Stimulated activated CD4-positive, alpha-beta T cell treated with anti-CD3 and anti-CD28 coated beads, Interleukin-12 subunit alpha, Interleukin-12 subunit beta, amount 100 ng/mL, for 48 hours (primary cell): ENCODE data around the gene CMIP.
A peak's percentile ranks its signal among the peaks of the same experiment; 100 is the strongest.
"Not testable (repeated sequence)": the region's sequence is repeated elsewhere in the genome, so short reads cannot be mapped to it uniquely, and the experiment has no call there.

ENCODE experiments used
- DNase-seq, 3 donors: peaks; one replicate each; pipeline ENCODE4 v3.0.0-alpha.2; 2020; ENCODE audit warnings: low read depth in 2 of 3, low spot score in 1 of 3

The CMIP gene

DNA sequence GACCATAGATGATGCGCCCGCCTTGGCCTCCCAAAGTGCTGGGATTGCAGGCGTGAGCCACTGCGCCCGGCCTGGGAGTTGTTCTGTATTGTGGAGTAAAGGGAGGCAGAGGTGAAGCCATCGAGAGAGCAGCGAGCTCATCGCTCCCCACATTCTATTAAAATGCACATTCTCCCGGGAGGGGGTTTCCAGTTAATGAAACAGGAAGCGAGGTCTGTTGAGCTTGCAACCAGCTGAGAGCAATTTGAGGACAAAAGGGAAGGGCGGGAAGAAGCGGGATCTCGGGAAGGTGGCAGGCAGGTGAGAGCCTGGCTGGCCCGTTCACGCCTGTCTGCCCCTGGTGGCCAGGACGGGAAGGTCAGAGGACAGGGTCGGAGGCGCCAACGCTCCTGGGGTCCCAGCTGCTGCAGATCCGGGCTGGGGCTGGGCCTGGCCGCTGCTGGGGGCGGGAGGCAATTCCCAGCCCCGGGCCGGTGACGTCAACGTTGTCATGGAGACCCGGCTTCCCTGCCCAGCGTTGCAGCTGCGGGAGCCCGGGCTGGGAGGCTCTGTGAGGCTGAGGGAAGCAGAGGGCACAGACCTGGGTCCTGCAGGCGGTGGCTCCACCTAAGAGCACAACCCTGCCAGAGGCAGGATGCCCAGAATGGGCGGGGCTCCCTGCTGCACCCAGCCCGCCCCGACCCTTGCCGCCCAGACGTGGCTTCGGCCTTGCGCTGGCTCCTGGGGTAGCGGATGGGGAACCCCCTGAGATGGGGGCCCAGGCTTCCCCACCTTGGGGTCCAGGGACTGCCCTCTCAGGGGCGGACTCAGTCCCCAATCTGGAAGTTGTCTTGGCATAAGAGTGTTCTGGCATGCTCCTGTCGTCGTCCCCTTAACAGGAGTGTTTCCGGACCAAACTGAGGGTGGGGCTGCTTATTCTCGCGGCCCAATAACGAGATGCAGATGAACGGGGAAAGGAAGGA, 285.8 kb downstream of the CMIP start:
- peak in 2 of 3 donors; percentile 52 to 54 for DNase-seq

DNA sequence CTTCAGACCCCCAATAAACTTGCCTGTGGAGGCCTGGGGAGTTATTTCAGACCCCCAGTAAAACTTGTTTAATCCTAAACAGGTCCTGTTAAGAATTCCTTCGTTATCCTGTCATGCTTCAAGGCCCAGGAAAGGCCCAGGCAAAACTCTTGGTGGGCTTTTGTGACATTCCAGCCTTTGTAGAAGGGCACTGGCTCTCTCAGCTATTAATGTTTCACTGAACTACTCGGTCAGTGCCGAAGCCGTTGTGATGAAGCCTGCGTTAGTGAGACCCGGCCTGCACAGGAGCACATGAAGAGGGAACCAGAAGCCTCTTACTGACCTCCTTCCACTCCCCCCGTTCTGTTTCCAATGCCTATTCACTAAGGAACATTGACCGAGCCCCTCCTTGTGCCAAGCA, 287.0 kb downstream of the CMIP start:
- DNase-seq: no peak

DNA sequence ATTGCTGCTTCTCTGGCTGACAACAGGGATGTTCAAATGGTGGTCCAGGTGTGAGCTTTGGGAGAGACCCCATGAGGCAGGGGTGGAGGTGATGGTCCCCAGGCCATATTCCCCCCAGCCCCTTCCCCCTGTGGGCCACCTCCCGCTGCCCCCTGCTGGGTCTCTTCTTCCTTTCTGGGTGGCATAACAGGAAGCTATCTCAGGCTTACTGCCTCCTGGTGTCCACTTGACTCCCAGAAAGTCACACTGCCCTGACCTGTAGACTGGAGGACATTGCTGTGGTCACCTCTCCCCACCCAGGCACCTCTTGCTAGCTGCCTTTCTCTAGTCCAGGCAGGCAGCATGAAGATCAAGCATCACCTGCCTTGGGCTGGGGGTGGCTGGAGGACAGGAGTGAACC, 288.1 kb downstream of the CMIP start:
- DNase-seq: no peak

DNA sequence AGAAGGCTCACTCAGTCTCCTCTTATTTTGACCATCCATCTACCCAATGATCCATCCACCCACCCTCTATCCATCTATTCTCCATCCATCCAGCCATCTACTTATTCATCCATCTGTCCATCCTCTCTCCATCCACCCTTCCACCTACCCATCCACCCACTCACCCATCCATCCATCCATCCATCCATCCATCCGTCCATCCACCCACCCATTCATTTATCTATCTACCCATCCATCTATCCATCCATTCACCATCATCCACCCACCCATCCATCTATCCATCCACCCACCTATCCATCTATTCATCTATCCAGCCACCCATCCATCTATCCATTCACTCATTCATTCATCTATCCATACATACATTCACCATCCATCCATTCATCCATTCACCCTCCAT, 288.7 kb downstream of the CMIP start:
- DNase-seq: no peak

DNA sequence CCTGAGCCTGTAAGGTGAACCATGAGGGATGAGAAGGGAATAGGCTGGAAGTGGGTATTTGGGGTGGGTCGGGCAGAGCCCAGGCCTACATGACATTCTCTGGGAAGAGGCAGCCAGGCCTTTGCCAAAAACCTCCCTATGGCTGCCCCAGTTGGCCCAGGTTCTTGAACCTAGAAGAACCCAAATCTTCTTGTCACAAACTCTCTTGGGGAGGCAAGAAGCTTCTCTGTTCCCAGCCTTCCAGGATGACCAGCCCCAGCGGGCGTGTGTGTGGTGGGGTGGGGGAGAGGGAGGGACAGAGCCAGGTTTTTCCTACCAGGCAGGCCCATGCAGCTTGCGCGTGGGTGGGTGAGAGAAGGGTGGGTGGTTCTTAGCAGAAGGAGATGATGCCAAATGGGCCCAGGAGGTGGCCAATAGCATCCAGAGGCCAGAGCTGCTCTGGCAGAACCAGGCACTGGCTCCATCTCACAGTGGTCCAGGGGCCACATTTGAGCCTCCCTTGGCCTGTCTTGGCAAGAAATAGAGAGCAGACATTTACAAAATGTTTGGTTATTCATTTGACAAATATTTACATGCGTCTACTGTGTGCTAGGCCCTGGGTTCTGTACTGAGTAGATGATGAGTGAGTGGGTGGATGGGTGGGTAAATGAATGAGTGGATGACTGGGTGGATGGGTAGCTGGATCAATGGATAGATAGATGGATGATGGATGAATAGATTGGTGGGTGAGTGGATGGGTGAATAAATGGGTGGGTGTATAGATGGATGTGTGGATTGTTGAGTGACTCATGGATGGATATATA, 290.2 kb downstream of the CMIP start:
- no peak for DNase-seq

DNA sequence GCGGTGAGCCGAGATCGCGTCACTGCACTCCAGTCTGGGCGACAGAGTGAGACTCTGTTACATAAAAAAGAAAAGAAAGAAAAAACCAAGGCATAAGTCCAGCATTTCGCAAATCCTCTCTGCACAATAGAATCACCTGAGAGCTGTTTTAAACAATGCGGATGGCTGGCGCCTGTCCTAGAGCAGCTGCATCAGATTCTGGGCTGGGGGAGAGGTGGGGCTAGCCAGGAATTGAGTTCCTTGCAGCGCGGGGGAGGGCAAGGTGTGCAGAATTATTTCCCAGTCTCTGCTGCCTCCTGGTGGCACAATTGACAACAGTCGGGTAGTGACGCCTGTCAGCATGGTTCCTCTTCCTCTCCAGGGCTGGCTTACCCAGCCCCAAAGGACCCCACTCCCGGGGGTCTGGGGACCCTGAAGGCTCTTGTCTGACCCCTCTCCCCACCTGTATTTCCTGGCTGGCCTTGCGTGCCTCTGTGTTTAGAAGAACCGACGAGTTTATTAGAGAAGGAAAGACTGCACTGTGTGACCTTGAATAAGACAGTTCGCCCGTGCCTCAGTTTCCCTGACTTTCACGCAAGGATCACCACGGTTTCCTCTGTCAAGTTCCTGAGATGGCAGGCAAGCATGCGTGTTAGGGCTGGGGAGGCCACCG, 293.4 kb downstream of the CMIP start:
- peak; percentile 74 to 91 (median 80) for DNase-seq

DNA sequence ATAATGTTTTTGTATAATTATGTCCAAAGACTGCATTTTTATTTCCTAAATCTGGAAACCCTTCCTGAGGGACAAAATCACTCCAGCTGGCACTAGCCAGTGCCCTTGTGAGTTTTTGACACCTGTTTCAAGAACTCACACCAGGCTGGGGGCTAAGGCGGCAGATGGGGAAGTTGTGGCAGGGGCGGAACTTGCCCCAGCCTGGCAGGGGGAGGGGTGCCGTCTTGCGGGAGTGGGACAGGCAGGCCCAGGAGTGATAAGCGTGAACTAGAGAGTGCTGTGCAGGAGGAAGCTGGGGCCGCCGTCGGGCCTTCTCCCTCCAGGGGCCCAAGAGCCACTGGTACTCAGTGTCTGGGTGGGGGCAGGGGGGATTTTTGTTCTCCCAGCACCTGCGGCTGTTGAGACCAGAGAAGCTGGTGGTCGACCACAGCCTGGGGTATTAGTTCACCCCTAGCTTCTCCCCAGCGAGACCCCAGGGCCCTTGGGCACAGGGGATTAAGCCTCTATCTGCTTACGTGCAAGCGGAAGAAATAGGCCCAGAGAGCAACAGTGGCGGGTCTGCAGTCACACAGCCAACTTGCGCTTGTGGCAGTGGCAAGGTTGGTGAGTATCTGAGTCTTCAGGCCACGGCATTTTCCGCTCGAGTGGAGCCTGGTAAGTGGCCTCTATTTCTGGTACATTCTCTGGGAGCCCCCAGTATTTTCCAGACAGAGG, 294.3 kb downstream of the CMIP start:
- DNase-seq: no peak

DNA sequence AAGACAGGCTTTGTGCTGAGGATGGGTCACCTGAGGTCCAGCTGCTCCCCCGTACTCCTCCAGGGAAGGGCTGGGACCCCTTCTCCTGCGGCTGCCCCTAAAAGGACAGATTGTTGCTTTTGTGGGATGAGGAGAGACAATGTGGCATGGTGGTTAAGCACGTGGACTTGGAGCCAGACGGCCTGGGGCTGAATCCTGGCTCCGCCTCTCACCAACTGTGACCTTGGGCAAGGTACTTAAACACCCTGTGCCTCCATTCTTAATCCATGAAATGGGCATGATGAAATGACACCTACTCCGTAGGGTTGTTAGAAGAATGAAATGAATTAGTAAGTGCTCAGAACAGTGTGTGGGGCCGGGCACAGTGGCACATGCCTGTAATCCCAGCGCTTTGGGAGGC, 294.9 kb downstream of the CMIP start:
- DNase-seq: no peak

DNA sequence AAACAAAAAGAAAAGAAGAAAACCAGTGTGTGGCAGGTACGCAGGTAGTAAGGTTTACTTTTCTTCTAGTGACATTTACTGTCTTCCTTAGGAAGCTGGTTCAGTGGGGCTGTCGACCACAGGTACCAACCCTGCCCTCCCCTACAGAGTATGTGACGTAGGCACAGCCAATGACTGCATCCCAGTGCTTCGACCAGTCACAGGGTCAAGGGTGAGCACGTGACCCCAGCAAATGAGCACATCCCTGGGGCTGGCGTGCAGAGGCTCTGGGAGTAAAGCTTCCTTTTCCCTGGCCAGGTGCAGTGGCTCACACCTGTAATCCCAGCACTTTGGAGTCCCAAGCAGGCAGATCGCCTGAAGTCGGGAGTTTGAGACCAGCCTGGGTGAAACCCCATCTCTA, 295.6 kb downstream of the CMIP start:
- no peak for DNase-seq

DNA sequence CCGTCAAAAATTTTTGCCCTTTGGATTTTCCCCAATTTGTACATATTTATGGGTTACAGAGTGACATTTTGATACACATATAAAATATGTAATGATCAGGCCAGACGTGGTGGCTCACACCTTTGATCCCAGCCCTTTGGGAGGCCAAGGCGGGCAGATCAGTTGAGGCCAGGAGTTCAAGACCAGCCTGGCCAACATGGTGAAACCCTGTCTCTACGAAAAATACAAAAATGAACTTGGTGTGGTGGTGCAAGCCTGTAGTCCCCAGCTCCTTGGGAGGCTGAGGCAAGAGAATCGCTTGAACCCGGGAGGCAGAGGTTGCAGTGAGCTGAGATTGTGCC, 296.8 kb downstream of the CMIP start:
- DNase-seq: not testable (repeated sequence)

DNA sequence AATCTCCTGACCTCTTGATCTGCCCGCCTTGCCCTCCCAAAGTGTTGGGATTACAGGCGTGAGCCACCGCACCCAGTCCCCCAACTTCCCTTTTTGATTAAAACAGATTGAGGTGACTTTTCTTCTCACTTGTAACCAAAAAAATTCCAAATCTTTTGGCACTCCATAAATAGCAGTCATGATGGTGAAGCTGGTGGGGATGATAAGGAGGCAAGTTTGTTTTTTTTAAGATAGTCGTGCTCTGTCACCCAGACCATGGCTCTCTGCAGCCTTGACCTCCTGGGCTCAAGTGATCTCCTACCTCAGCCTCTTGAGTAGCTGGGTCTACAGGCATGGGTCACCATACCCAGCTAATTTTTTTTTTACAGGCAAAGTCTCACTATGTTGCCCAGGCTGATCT, 299.8 kb downstream of the CMIP start:
- no peak for DNase-seq

DNA sequence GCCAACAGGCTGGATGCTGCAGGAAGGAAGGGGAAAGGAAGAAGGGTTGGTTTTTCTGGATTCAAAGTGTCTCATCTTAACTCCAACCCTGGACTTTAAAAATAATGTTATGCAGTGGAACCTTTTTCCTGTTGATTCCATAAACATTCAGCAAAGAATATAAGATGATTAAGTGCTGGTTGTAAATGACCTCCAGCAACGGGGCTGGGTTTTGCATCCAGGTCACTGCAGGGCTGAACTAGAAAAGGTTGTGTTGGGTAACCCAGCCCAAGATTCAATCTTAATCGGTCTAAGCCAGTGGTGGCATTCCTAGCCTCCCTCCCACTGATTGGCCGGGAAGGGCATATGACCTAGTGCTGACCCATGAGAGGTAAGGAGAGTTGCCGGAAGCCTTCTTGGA, 300.3 kb downstream of the CMIP start:
- DNase-seq: no peak

DNA sequence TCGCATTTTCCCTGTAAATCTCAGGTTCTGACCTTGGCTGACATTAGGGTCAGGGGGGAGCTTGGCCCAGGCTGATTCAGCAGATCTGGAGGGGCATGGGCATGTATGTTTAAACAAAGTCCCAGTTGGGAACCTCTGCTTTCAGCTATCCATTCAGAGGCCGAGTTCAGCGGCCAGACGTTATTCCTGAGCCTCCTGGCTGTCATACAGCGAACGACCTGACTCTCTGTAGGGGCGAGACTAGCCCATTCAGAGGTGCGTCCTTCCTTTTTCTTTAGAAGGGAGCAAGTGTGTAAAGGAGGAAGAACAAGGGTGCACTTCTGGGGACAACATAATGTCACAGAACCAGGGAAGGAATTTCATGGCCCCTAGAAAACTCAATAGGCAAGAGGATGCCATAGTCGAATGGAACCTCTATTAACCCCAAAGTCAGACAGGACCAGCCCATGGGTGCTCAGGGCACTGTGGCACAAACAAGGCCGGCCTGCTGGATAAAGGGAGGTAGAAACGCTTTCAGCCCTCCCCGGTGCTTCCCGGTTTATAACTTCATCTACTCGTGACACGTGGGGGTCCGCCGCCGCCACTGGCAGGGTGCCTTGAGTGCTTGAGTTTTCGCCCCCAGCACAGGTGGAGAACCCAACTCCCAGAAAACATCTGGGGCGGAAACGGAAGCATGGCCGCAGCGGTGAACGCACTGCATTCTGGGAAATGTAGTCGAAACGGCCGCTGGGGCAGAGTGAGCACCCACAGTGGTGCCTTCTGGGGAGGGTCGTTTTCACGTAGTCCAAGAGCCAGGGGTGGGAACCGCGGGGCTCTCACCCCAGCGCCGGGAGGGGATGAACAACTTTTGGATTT, 301.3 kb downstream of the CMIP start:
- peak; percentile 51 to 74 (median 69) for DNase-seq

DNA sequence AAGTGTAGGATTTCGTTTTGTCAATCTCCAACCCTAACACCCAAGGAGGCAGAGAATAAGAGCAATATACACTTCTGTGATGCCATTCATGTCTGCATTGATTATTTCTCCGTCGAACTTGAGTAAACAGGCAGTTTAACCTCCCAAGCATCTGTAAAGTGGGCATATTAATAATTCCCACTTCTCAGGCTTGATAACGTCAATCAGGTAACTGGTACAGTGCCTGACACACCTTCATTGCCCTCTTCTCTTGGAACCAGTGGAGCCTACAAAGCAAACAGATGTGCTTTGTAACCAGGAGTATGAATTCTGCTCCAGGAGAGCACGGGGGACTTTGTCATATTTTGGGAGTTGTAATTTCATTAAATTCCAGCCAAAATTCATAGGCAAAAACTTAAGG, 302.0 kb downstream of the CMIP start:
- DNase-seq: no peak

DNA sequence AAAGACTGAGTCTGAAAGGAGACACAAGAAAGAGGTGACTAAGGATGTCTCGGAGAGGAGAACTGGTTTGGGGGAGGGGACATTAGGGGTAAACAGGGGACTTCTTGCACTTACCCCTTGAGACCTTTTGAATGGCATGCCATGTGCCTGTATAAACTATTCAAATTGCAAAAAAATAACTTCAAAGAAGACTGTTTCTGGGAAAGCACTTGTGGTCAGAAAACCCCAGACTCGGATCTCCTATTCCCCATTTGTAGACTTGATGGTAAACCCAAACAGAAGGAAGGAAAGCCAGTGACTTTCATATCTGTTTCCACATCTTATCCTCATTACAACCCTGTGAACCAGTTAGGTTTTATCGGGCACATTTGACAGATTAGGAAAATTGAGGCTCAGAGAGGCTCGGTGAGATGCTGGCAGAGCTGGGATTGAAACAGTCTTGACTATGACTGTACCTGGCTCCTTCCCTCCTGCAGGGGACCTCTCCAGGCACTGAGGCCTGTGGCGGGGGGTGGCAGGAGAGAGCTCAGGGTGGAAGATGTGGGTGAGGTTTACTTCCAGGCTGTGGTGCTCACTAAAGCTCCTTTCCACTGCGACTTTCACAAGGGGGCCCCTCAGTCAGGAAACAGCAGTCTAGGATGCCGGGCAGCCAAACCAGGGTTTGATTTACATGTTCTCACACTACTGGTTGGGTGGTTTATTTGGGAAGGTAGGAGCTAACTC, 304.0 kb downstream of the CMIP start:
- DNase-seq: no peak

DNA sequence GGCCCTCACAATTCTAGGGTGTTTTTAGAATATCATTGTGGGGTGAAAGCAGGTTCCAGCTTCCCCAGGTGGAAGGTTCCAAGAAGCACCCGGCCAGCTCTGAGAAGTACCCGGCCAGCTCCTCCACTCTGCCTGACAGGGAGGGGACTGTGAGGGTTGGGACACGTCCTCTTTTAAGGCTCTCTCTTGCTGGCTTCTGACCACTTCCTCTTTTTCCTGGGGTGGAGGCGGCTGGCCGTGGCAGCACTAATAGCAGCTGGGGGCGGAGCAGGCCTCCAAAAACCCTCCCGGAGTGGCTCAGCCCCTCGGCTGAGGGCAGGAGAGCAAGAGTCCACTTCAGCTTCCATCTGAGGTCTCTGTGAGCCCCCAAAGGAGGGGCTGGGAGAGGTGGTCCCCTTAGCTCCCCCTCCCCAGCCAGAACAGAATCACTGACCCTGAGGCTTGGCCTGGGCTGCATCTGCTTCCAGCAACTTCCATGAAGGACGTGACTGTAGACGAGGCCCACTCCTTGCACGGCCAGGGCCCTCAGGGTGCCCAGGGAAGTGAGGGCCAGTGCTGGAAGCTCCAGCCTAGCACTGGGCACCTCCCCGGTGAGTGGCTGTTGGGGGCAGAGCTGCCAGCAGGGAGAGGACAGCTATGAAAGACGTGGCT, 307.7 kb downstream of the CMIP start:
- DNase-seq: no peak

DNA sequence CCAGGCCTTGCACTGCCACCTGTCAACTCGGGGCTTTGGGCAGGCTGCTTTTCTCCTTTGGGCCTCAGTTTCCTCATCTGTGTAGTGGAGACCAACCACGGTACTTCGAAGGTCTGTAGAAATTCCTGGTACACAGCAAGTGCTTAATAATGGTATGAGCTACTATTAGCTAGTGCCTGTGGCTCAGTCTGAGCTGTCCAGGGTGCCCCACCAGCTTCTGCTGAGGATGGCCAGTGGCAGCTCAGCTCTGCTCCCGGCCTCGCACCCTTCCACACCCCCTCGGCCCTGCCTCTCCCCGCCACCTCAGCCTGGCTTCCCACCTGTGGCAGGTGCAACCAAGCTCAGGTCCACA, 308.2 kb downstream of the CMIP start:
- no peak for DNase-seq

DNA sequence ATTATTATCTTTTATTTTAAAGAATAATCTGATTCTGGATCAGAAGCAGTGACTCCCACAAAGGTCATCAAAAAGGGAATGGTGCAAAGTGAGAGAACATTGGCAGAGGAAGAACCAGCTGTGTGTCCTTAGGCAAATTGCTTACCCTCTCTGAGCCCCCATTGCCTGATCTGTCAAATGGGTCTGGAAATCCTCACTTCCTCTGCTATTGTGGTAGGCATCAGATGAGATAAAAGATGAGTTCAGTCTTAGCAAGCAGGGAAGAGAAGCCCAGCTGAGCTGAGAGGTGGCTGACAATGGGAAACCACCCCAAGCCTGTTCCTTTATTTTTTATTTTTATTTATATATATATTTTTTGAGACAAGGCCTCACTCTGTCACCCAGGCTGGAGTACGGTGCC, 310.2 kb downstream of the CMIP start:
- no peak for DNase-seq

DNA sequence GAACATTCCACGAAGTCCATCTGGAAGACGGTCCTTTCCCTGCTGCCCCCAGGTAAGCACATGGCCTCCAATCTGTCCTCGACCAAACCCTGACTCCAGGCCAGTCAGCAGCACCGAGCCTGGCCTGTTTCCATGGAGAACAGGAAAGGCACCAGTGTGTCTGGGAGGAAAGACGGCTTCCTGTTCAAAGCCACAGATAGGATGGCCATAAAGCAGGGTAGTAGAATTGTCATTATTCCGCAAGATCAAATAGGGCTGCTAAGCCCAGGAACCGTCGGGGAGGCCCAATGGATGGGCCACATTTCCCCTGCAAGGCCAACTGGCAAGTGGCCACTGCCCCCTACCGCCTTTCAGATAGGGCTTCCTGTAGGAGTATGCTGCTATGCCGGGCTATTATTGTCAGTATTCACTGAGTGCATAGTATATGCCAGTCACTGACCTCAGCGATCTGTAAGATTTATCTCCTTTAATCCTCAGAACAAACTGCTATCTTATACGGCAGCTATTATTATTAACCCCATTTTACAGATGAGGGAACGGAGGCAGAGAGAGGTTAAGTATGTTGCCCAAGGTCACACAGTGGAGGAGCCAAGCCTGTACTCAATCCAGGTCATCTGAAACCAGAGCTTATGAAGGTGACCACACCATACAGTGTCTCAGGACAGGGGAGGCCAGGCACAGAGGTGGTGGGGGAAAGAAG, 311.5 kb downstream of the CMIP start:
- DNase-seq: no peak
